H9 (cell line): ENCODE data around the gene KLHDC10. TPM values are rescaled to one million over a fixed set of nuclear protein-coding genes. Genes with fewer than 3 reads are reported as not detected.

ENCODE experiments used
- DNase-seq: peaks from one replicate; pipeline ENCODE4 v3.0.0-alpha.2; 2017
- H2AFZ ChIP-seq: one replicate; pipeline ENCODE4 v1.6.1; 2013; ENCODE audit warnings: mild to moderate bottlenecking, low read length, control low read depth, moderate library complexity
- H2AK5ac ChIP-seq: 2 replicates; pipeline ENCODE4 v1.6.1; 2013; ENCODE audit warnings: low read length, control low read depth, mixed read lengths; ENCODE audit not compliant: insufficient read length
- H2BK120ac ChIP-seq: one replicate; pipeline ENCODE4 v1.6.1; 2013; ENCODE audit warnings: low read depth, mild to moderate bottlenecking, low read length, control low read depth, inconsistent platforms; ENCODE audit not compliant: poor library complexity, severe bottlenecking
- H2BK12ac ChIP-seq: 2 replicates; pipeline ENCODE4 v1.6.1; 2013; ENCODE audit warnings: low read length, control low read depth, mixed read lengths, low read depth; ENCODE audit not compliant: insufficient read length
- H2BK15ac ChIP-seq: 2 replicates; pipeline ENCODE4 v1.6.1; 2013; ENCODE audit warnings: low read depth, low read length, control low read depth
- H2BK20ac ChIP-seq: one replicate; pipeline ENCODE4 v1.6.1; 2013; ENCODE audit warnings: low read depth, mild to moderate bottlenecking, low read length, control low read depth, inconsistent platforms; ENCODE audit not compliant: poor library complexity, severe bottlenecking
- H2BK5ac ChIP-seq: 2 replicates; pipeline ENCODE4 v1.6.1; 2013; ENCODE audit warnings: low read length, control low read depth, mixed read lengths; ENCODE audit not compliant: insufficient read length
- H3K14ac ChIP-seq: 2 replicates; pipeline ENCODE4 v1.6.1; 2013; ENCODE audit warnings: low read length, control low read depth; ENCODE audit not compliant: insufficient read depth
- H3K18ac ChIP-seq: 2 replicates; pipeline ENCODE4 v1.6.1; 2013; ENCODE audit warnings: low read depth, mild to moderate bottlenecking, mixed read lengths, low read length, control low read depth; ENCODE audit not compliant: insufficient read length
- H3K23ac ChIP-seq: 2 replicates; pipeline ENCODE4 v1.6.1; 2013; ENCODE audit warnings: low read length, control low read depth, mixed read lengths, low read depth; ENCODE audit not compliant: insufficient read length
- H3K23me2 ChIP-seq: 2 replicates; pipeline ENCODE4 v1.6.1; 2013; ENCODE audit warnings: low read depth, mild to moderate bottlenecking, mixed read lengths, low read length, control low read depth; ENCODE audit not compliant: insufficient read length, poor library complexity, severe bottlenecking
- H3K27ac ChIP-seq: 2 replicates; pipeline ENCODE4 v1.5.1; 2013; ENCODE audit warnings: low read length, control low read depth, mixed read lengths, low read depth; ENCODE audit not compliant: insufficient read length
- H3K27me3 ChIP-seq: 2 replicates; pipeline ENCODE4 v1.6.1; 2013; ENCODE audit warnings: low read length, control low read depth, inconsistent platforms; ENCODE audit not compliant: insufficient read depth
- H3K4ac ChIP-seq: 2 replicates; pipeline ENCODE4 v1.6.1; 2013; ENCODE audit warnings: low read depth, mild to moderate bottlenecking, control low read depth, inconsistent platforms, low read length, moderate library complexity
- H3K4me1 ChIP-seq: 2 replicates; pipeline ENCODE4 v1.6.1; 2013; ENCODE audit warnings: low read length, control low read depth, inconsistent platforms; ENCODE audit not compliant: insufficient read depth
- H3K4me2 ChIP-seq: 2 replicates; pipeline ENCODE4 v1.6.1; 2013; ENCODE audit warnings: low read length, control low read depth, mixed read lengths; ENCODE audit not compliant: insufficient read length, insufficient read depth
- H3K56ac ChIP-seq: 2 replicates; pipeline ENCODE4 v1.6.1; 2013; ENCODE audit warnings: low read depth, mild to moderate bottlenecking, mixed read lengths, low read length, control low read depth; ENCODE audit not compliant: insufficient read length
- H3K79me1 ChIP-seq: 2 replicates; pipeline ENCODE4 v1.6.1; 2013; ENCODE audit warnings: low read depth, mild to moderate bottlenecking, moderate library complexity, low read length, control low read depth, inconsistent platforms; ENCODE audit not compliant: insufficient read depth, poor library complexity, severe bottlenecking
- H3K79me2 ChIP-seq: 2 replicates; pipeline ENCODE4 v1.6.1; 2013; ENCODE audit warnings: low read length, control low read depth, inconsistent platforms; ENCODE audit not compliant: insufficient read depth
- H3K9ac ChIP-seq: 2 replicates; pipeline ENCODE4 v1.6.1; 2013; ENCODE audit warnings: low read length, control low read depth, mixed read lengths; ENCODE audit not compliant: insufficient read length; ENCODE audit errors: extremely low read depth
- H3K9me3 ChIP-seq: one replicate; pipeline ENCODE4 v1.6.1; 2013; ENCODE audit warnings: low read depth, low read length, inconsistent platforms; ENCODE audit not compliant: control insufficient read depth
- H3T11ph ChIP-seq: one replicate; pipeline ENCODE4 v1.6.1; 2013; ENCODE audit warnings: mild to moderate bottlenecking, low read length, control low read depth, inconsistent platforms
- H4K20me1 ChIP-seq: one replicate; pipeline ENCODE4 v1.6.1; 2013; ENCODE audit not compliant: control insufficient read depth, insufficient read length, insufficient read depth
- H4K5ac ChIP-seq: 2 replicates; pipeline ENCODE4 v1.6.1; 2013; ENCODE audit warnings: low read depth, mild to moderate bottlenecking, mixed read lengths, low read length, control low read depth; ENCODE audit not compliant: insufficient read length
- H4K8ac ChIP-seq: replicated peaks from 2 replicates; pipeline ENCODE4 v1.6.1; 2013; ENCODE audit warnings: low read length, control low read depth, mixed read lengths, low read depth; ENCODE audit not compliant: insufficient read length
- H4K91ac ChIP-seq: 2 replicates; pipeline ENCODE4 v1.6.1; 2013; ENCODE audit warnings: low read depth, mild to moderate bottlenecking, moderate library complexity, mixed read lengths, low read length, control low read depth; ENCODE audit not compliant: insufficient read length
- H3K27ac Mint-ChIP-seq, 3 experiments: 2 replicates in 2 of 3; 3 replicates in 1 of 3; pipeline ENCODE4 v1.8.0; 2020 to 2021; ENCODE audit warnings: mixed read lengths in 3 of 3, mild to moderate bottlenecking in 1 of 3, moderate library complexity in 1 of 3
- H3K27me3 Mint-ChIP-seq: 2 replicates; pipeline ENCODE4 v1.8.0; 2021; ENCODE audit warnings: low read depth, mild to moderate bottlenecking, moderate library complexity, mixed read lengths
- H3K36me3 Mint-ChIP-seq, 3 experiments: 2 replicates in 2 of 3; 3 replicates in 1 of 3; pipeline ENCODE4 v1.8.0; 2020 to 2021; ENCODE audit warnings: low read depth in 3 of 3, mixed read lengths in 3 of 3; ENCODE audit not compliant: insufficient read depth in 1 of 3
- H3K4me1 Mint-ChIP-seq, 2 experiments: 2 replicates each; pipeline ENCODE4 v1.8.0; 2020; ENCODE audit warnings: mixed read lengths in 2 of 2
- H3K4me3 Mint-ChIP-seq, 2 experiments: 2 replicates in 1 of 2; 3 replicates in 1 of 2; pipeline ENCODE4 v1.8.0; 2020 to 2021; ENCODE audit warnings: mild to moderate bottlenecking in 2 of 2, mixed read lengths in 2 of 2, moderate library complexity in 1 of 2
- H3K9me3 Mint-ChIP-seq, 2 experiments: 2 replicates in 1 of 2; 3 replicates in 1 of 2; pipeline ENCODE4 v1.8.0; 2020; ENCODE audit warnings: mild to moderate bottlenecking in 2 of 2, mixed read lengths in 2 of 2, moderate library complexity in 1 of 2
- WGBS: extraction: QIAGEN DNeasy Blood & Tissue Kit; methylation state at CpG from one replicate; pipeline ENCODE4 v1.1.7; 2013; ENCODE audit warnings: missing lambda C conversion rate, low lambda C conversion rate, mixed read lengths; ENCODE audit not compliant: insufficient read length; ENCODE audit errors: extremely low coverage; 5-methylcytosine and 5-hydroxymethylcytosine counted together
- total RNA-seq: library from RNA; stranded (reverse); gene quantifications from 2 replicates; pipeline ENCODE4 v1.2.1, GENCODE V29; 2021
- TF ChIP-seq, protein P1 (sequence below): fragments of 200-600 bp; sonication (generic); conservative IDR thresholded peaks from 3 replicates; pipeline ENCODE4 v1.8.0; 2021; ENCODE audit warnings: antibody characterized with exemption, mild to moderate bottlenecking

KLHDC10 gene
- total RNA-seq, 1 experiment from 2014 or later, result 17.3 TPM

- Histone ChIP-seq H3K56ac (no peak overlapping the region), H2BK12ac (no peak overlapping the region), H4K5ac (no peak overlapping the region), H3K9ac (no peak overlapping the region), H3K14ac (no peak overlapping the region), H3K4me1 (no peaks in the 10 kb centered on the region), H3K18ac (no peak overlapping the region), H3K23me2 (no peaks in the 10 kb centered on the region), H2AK5ac (no peak overlapping the region), H4K20me1 (no peaks in the 10 kb centered on the region), H3K4me2 (no peak overlapping the region), H2BK120ac (no peak overlapping the region), H3T11ph (no peak overlapping the region), H3K27ac (no peak overlapping the region), H3K9me3 (no peaks in the 10 kb centered on the region), H3K79me1 (no peaks in the 10 kb centered on the region), H4K91ac (no peak overlapping the region), H2BK15ac (no peak overlapping the region), H3K23ac (no peak overlapping the region), H3K4ac (no peak overlapping the region), H3K79me2 (no peaks in the 10 kb centered on the region), H2AFZ (no peak overlapping the region), H3K27me3 (no peaks in the 10 kb centered on the region), H4K8ac (no peak overlapping the region), H2BK20ac (no peak overlapping the region), H2BK5ac (no peak overlapping the region)
- H3K27me3 Mint-ChIP-seq, result no peaks in the 10 kb centered on the region
- H3K4me1 Mint-ChIP-seq, result peaks cover 0 to 3% of the 10 kb centered on the region in 2 experiments; a peak in 1 of 4 replicates
- no peaks in the 10 kb centered on the region for H3K9me3 Mint-ChIP-seq
- H3K27ac Mint-ChIP-seq, result no peak overlapping the region
- H3K36me3 Mint-ChIP-seq, result peaks cover 32 to 89% (median 85%) of the 10 kb centered on the region in 3 experiments; a peak in 6 of 7 replicates
- no peak for DNase-seq
- TF ChIP-seq, protein P1, sequence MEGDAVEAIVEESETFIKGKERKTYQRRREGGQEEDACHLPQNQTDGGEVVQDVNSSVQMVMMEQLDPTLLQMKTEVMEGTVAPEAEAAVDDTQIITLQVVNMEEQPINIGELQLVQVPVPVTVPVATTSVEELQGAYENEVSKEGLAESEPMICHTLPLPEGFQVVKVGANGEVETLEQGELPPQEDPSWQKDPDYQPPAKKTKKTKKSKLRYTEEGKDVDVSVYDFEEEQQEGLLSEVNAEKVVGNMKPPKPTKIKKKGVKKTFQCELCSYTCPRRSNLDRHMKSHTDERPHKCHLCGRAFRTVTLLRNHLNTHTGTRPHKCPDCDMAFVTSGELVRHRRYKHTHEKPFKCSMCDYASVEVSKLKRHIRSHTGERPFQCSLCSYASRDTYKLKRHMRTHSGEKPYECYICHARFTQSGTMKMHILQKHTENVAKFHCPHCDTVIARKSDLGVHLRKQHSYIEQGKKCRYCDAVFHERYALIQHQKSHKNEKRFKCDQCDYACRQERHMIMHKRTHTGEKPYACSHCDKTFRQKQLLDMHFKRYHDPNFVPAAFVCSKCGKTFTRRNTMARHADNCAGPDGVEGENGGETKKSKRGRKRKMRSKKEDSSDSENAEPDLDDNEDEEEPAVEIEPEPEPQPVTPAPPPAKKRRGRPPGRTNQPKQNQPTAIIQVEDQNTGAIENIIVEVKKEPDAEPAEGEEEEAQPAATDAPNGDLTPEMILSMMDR, result no peak
- WGBS, result no CpG with 5 or more reads among the region's 9 CpGs
- H3K4me3 Mint-ChIP-seq, result no peak overlapping the region
Observed at GRCh38 chr7:130022115-130022514, 48.2 kb upstream of the KLHDC10 start.
